ENCODE measurements around the gene AJAP1.

Gene AJAP1

DNA sequence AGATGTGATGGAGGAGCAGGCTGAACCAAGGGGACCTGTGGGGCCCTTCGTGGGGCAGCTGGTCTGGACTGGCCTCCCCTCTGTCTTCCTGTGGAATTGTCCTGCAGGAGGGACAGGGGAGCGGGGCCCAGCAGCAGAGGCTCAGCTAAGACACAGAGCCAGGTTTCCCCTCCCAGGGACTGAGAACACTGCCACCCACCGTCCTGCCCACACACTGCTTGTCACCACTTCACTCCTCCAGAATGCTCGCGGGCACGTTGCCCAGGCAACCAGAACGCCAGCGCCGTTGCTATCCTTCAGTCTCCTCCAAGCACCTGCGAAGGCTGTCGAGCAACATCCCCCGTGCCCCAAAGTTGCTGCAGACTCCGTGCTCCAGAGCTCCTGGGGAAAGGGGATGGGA, 46.4 kb downstream of the AJAP1 start:
- POLR2A ChIA-PET = no interaction called here
- TF ChIP-seq, protein P1, sequence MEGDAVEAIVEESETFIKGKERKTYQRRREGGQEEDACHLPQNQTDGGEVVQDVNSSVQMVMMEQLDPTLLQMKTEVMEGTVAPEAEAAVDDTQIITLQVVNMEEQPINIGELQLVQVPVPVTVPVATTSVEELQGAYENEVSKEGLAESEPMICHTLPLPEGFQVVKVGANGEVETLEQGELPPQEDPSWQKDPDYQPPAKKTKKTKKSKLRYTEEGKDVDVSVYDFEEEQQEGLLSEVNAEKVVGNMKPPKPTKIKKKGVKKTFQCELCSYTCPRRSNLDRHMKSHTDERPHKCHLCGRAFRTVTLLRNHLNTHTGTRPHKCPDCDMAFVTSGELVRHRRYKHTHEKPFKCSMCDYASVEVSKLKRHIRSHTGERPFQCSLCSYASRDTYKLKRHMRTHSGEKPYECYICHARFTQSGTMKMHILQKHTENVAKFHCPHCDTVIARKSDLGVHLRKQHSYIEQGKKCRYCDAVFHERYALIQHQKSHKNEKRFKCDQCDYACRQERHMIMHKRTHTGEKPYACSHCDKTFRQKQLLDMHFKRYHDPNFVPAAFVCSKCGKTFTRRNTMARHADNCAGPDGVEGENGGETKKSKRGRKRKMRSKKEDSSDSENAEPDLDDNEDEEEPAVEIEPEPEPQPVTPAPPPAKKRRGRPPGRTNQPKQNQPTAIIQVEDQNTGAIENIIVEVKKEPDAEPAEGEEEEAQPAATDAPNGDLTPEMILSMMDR (IDR thresholded peaks at IDR 0.05; ENCODE audit: control extremely low read depth, extremely low read depth, low read depth, missing control alignments) = no peak
- no peak for DNase-seq (ENCODE audit: extremely low spot score)
- CTCF ChIA-PET = no interaction called here

DNA sequence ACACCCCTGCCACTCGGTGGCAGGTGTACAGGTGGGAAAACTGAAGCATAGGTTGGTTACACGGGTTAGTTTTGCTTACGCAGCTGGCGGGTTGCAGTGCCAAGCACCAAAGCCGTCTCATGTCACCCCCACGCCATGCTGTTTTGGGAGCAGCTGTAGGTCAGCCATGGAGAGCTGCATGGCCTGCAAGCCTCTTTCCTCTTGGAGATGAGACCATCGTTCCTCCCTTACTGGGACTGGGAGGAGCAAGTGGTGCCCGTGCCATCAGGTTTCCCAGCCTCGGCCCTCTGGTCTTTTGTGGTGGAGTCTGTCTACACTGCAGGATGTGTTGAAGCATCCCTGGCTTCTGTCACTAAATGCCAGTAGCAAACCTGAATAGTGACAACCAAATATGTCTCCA, 46.9 kb downstream of the AJAP1 start:
- POLR2A ChIA-PET = no interaction called here
- TF ChIP-seq, protein P1 (IDR thresholded peaks at IDR 0.05; ENCODE audit: control extremely low read depth, extremely low read depth, low read depth, missing control alignments) = no peak
- CTCF ChIA-PET = no interaction called here
- DNase-seq (ENCODE audit: extremely low spot score) = no peak

DNA sequence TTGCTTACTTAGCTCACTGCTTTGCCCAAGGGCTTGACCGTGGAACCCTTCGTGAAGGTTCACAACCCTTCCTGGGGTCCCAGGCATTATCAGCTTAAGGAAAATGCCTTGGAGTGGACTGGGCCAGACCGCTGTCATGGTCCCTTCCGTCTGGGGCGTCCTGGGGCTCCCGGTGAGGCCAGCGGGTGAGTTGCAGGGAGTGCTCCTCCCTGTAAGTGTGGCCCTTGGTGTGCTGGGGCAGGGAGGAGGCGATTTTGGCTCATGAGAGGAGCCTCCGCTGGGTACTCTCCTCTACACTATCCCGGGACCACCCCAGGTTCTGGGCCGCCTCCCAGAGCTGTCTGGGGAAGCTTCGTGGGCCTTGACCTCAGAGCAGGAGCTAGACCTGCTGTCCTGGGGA, 48.1 kb downstream of the AJAP1 start:
- POLR2A ChIA-PET = no interaction called here
- CTCF ChIA-PET = no interaction called here
- DNase-seq (ENCODE audit: extremely low spot score) = no peak
- TF ChIP-seq, protein P1 (IDR thresholded peaks at IDR 0.05; ENCODE audit: control extremely low read depth, extremely low read depth, low read depth, missing control alignments) = no peak

DNA sequence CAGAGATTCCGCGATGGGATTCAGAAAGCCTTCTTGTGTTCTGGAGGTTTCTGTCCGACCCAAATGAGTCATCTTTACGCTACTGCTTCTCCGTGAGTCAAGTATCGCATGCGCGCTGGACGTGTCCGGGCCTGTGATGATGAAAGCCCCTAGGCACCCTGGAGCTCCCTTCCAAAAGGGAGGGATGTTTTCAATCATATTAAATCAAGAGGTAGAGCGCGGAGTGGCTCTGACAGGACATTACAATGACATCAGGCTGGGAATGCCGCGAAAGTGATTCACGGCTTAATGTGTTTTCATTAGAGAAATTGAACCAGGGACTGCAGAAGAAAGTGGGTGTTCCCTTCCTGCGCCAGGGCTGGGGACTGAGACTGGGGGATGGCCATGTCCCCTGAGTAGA, 48.5 kb downstream of the AJAP1 start:
- ChIA-PET POLR2A (no interaction called here), CTCF (no interaction called here)
- TF ChIP-seq, protein P1 (IDR thresholded peaks at IDR 0.05; ENCODE audit: control extremely low read depth, extremely low read depth, low read depth, missing control alignments) = no peak
- DNase-seq (ENCODE audit: extremely low spot score) = no peak

DNA sequence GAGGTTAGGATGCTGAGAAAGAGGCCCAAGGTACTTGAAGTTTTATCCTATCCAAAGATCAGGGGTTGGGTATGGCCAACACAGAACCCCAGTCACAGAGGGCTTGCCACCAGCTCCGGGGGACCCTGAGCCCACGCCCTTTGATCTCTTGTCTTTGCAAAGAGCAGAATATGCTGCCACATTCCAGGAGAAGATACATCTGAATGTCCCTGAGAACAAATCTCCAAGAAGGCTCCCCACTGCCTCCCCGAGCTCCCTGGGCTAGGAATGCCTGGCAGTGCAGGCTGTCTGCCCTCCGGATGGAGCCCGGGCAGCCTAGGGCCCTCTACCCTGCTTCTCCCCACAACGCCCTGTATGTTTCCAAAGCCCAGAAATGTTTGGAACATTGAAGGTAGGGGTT, 49.2 kb downstream of the AJAP1 start:
- no peak for DNase-seq (ENCODE audit: extremely low spot score)
- TF ChIP-seq, protein P1 (IDR thresholded peaks at IDR 0.05; ENCODE audit: control extremely low read depth, extremely low read depth, low read depth, missing control alignments) = no peak
- ChIA-PET POLR2A (no interaction called here), CTCF (no interaction called here)

DNA sequence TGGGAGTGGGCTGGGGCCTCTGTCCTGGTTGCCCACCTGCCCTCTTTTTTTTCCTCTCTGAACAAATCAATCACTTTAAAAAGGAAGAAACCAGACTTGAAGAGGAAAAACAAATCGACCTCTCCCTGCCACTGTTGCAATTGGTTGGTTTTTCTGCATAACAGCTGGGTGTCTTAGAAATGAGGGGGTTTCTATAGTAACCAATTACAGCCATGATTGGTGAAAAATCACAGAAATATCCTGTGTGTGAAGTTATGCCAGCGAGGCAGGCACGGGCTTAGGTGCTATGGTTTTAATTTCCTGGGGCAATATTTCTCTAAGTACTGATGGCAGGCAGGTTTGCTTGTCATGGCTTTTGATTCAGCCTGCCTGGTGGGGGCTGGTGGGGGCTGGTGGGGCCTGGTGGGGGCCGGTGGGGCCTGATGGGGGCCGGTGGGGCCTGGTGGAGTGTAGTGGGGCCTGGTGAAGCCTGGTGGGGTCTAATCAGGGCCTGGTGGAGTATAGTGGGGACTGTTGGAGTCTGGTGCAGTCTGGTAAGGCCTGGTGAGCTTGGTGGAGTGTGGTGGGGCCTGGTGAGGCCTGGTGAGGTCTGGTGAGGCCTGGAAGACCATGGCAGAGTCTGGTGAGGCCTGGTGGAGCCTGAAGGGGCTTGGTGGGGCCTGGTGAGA, 54.6 kb downstream of the AJAP1 start:
- DNase-seq (ENCODE audit: extremely low spot score) = no peak
- POLR2A ChIA-PET = no interaction called here
- TF ChIP-seq, protein P1 (IDR thresholded peaks at IDR 0.05; ENCODE audit: control extremely low read depth, extremely low read depth, low read depth, missing control alignments) = no peak
- CTCF ChIA-PET = no interaction called here

DNA sequence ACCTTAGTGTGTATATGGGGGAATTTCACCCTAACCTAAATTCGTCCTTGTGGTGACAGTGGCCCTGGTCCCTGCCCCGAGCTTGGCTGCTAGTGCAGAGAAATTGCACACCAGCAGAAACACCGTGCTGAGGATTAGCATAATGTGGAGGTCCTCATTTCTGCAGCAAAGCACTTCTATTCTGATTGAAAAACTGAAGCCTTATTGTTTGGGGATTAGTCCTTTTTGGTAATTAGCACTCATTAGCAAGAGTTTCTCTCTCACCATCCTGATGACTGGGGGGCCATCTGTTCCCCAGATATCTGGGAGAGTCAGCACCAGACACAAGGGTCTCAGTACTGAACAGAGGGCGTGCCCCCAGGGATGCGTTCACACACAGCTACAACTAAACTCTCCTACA, 55.2 kb downstream of the AJAP1 start:
- no peak for DNase-seq (ENCODE audit: extremely low spot score)
- CTCF ChIA-PET = no interaction called here
- POLR2A ChIA-PET = no interaction called here
- TF ChIP-seq, protein P1 (IDR thresholded peaks at IDR 0.05; ENCODE audit: control extremely low read depth, extremely low read depth, low read depth, missing control alignments) = no peak

Data from GM10248 (cell line).